ENCODE results near the gene RELL1. TPM values are rescaled to one million over a fixed set of nuclear protein-coding genes. Genes with fewer than 3 reads are reported as not detected.

The RELL1 gene
- total RNA-seq, 1 donor from 2014 or later: 36.6 TPM

GRCh38 chr4:37715889-37716402 lies 29.8 kb upstream of the RELL1 start:
- no peaks in the 10 kb centered on the region for H3K27me3 Mint-ChIP-seq (ENCODE audit: unreplicated experiment)
- H3K36me3 Mint-ChIP-seq (ENCODE audit: low read depth, unreplicated experiment): no peaks in the 10 kb centered on the region
- H3K4me3 Mint-ChIP-seq (ENCODE audit: unreplicated experiment): no peak overlapping the region
- no peaks in the 10 kb centered on the region for H3K9me3 Mint-ChIP-seq (ENCODE audit: unreplicated experiment)
- no peak for TF ChIP-seq CTCF (IDR thresholded peaks at IDR 0.05; ENCODE audit: unreplicated experiment)
- H3K27ac Mint-ChIP-seq (ENCODE audit: unreplicated experiment): no peak overlapping the region
- no peaks in the 10 kb centered on the region for H3K4me1 Mint-ChIP-seq (ENCODE audit: unreplicated experiment)
- DNase-seq (ENCODE audit: low spot score): no peak

- H3K27me3 Mint-ChIP-seq (ENCODE audit: unreplicated experiment): no peaks in the 10 kb centered on the region
- DNase-seq (ENCODE audit: low spot score): no peak
- H3K36me3 Mint-ChIP-seq (ENCODE audit: low read depth, unreplicated experiment): no peaks in the 10 kb centered on the region
- no peaks in the 10 kb centered on the region for H3K4me1 Mint-ChIP-seq (ENCODE audit: unreplicated experiment)
- TF ChIP-seq CTCF (IDR thresholded peaks at IDR 0.05; ENCODE audit: unreplicated experiment): no peak
- H3K9me3 Mint-ChIP-seq (ENCODE audit: unreplicated experiment): no peaks in the 10 kb centered on the region
- no peak overlapping the region for H3K27ac Mint-ChIP-seq (ENCODE audit: unreplicated experiment)
- H3K4me3 Mint-ChIP-seq (ENCODE audit: unreplicated experiment): no peak overlapping the region
Observed at GRCh38 chr4:37710491-37710890, 24.3 kb upstream of the RELL1 start.

- Mint-ChIP-seq H3K27me3 (ENCODE audit: unreplicated experiment) (no peaks in the 10 kb centered on the region), H3K36me3 (ENCODE audit: low read depth, unreplicated experiment) (no peaks in the 10 kb centered on the region), H3K9me3 (ENCODE audit: unreplicated experiment) (no peaks in the 10 kb centered on the region), H3K4me1 (ENCODE audit: unreplicated experiment) (no peaks in the 10 kb centered on the region), H3K27ac (ENCODE audit: unreplicated experiment) (no peak overlapping the region), H3K4me3 (ENCODE audit: unreplicated experiment) (no peak overlapping the region)
- DNase-seq (ENCODE audit: low spot score): no peak
- TF ChIP-seq CTCF (IDR thresholded peaks at IDR 0.05; ENCODE audit: unreplicated experiment): no peak
Observed at GRCh38 chr4:37706032-37706431, 19.9 kb upstream of the RELL1 start.

GRCh38 chr4:37705571-37705970 lies 19.4 kb upstream of the RELL1 start:
- Mint-ChIP-seq H3K4me1 (ENCODE audit: unreplicated experiment) (no peaks in the 10 kb centered on the region), H3K36me3 (ENCODE audit: low read depth, unreplicated experiment) (no peaks in the 10 kb centered on the region), H3K9me3 (ENCODE audit: unreplicated experiment) (no peaks in the 10 kb centered on the region), H3K27ac (ENCODE audit: unreplicated experiment) (no peak overlapping the region), H3K4me3 (ENCODE audit: unreplicated experiment) (no peak overlapping the region), H3K27me3 (ENCODE audit: unreplicated experiment) (peaks cover 2% of the 10 kb centered on the region)
- no peak for DNase-seq (ENCODE audit: low spot score)
- no peak for TF ChIP-seq CTCF (IDR thresholded peaks at IDR 0.05; ENCODE audit: unreplicated experiment)

- DNase-seq (ENCODE audit: low spot score): no peak
- H3K27ac Mint-ChIP-seq (ENCODE audit: unreplicated experiment): no peak overlapping the region
- no peaks in the 10 kb centered on the region for H3K4me1 Mint-ChIP-seq (ENCODE audit: unreplicated experiment)
- H3K27me3 Mint-ChIP-seq (ENCODE audit: unreplicated experiment): peaks cover 6% of the 10 kb centered on the region
- H3K36me3 Mint-ChIP-seq (ENCODE audit: low read depth, unreplicated experiment): no peaks in the 10 kb centered on the region
- no peak overlapping the region for H3K4me3 Mint-ChIP-seq (ENCODE audit: unreplicated experiment)
- TF ChIP-seq CTCF (IDR thresholded peaks at IDR 0.05; ENCODE audit: unreplicated experiment): no peak
- H3K9me3 Mint-ChIP-seq (ENCODE audit: unreplicated experiment): no peaks in the 10 kb centered on the region
Observed at GRCh38 chr4:37699868-37700481, 13.8 kb upstream of the RELL1 start.
